ENCODE results near the gene OR2K2.
A peak's percentile ranks its signal among the peaks of the same experiment; 100 is the strongest.
"Not testable (repeated sequence)": the region's sequence is repeated elsewhere in the genome, so short reads cannot be mapped to it uniquely, and the experiment has no call there.

The OR2K2 gene

GRCh38 chr9:111330124-111330523, at the start of gene OR2K2:
Gene OR2K2 (minus strand): TSS chr9:111330224. CDS start chr9:111328433, 1,791 bp downstream.
- DNase-seq, result no peak

- no peak for DNase-seq
Observed at GRCh38 chr9:111375817-111376564, 46.0 kb upstream of the OR2K2 start.

DNA sequence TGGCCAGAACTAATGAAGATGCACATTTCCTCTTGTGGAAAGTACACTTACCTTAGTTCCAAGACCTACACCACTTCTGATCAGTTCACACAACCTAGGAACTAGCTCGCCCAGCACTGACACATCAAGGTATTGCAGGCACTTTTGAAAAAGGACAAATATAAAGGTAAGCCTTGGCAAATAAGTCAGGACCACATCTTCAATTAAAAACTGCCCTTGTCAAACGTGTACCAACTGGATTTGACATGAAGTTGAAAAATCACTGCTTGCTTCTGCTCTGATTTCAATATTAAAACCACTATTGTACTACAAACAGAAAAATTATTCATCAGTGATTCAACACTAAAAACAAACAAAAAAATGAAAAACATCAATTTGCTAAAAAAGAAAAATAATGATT, 45.0 kb upstream of the OR2K2 start:
- DNase-seq, result no peak

DNA sequence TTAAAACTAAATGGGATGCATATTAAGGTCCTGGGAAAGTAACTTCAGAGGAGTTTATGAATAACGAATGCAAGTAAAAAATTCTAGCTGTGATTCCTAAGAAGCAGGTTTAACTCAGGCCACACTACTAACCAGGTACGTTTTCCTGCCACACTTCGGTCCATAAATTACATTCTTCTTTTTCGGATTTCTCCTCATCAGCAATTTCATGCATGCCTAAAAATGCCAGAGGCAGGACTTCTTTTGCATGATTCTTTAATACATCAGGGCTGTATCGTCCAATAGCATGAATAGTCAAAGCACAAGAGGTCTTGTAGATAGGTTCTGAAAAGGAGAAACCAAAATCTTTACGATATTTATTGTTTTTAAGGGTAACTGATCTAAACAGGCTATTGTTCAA, 42.3 kb upstream of the OR2K2 start:
- DNase-seq, result no peak

DNA sequence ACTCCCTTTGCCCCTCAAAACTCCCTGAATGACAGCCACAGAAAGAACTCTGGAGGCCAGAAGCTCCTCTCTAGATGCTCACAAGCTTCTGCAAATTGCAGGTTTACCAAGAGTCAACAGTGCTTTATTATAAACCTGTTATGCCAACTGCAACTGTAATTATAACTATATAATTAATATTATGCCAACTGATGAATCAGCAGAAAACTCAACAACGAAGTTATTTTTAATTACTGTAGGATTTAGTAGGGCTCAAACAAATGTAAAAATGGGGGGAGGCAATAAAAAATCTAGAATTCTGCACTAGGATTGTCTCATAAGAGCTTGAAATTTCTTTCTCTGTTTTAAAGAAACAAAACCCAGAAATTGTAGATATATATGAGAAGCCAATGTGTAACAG, 37.0 kb upstream of the OR2K2 start:
- no peak for DNase-seq

GRCh38 chr9:111362526-111362925, 32.5 kb upstream of the OR2K2 start:
- no peak for DNase-seq

DNA sequence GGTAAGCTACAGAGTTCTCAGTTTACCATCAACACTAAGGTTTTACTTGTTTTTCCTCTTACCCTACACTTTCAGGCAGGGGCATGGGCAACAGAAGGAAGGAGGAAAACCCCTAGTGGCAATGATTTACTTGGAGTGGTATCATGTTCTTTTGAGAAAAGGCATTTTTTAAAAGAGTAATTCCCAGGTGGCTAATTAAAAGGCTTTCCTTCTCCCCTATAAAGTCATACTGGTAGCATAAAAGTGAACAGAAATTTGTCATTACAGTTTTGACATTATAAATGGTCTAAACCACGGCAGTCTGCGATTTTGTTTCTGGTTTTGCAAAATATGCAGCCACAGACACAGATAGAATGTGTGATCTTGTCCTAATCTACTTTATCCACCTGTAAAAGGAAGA, 30.9 kb upstream of the OR2K2 start:
- no peak for DNase-seq

- no peak for DNase-seq
Observed at GRCh38 chr9:111356481-111357244, 26.6 kb upstream of the OR2K2 start.

GRCh38 chr9:111352545-111352944, 22.5 kb upstream of the OR2K2 start:
- DNase-seq, result no peak

DNA sequence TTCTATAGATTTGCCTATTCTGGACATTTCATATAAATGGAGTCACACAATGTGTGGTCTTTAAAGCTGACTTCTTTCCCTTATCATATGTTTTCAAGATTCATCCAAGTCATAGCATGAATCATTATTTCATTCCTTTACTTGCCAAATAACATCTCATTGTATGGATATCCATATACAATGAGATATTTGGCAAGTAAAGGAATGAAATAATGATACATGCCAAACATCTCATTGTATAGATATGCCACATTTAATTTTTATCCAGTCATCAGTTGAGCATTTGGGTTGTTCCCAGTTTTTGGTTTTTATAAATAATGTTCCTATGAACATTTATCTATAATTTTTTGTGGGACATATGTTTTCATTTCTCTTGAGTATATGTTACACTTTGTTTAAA, 20.5 kb upstream of the OR2K2 start:
- DNase-seq, result no peak

GRCh38 chr9:111349766-111350165, 19.7 kb upstream of the OR2K2 start:
- no peak for DNase-seq

GRCh38 chr9:111348821-111349271, 18.8 kb upstream of the OR2K2 start:
- DNase-seq, result no peak

DNA sequence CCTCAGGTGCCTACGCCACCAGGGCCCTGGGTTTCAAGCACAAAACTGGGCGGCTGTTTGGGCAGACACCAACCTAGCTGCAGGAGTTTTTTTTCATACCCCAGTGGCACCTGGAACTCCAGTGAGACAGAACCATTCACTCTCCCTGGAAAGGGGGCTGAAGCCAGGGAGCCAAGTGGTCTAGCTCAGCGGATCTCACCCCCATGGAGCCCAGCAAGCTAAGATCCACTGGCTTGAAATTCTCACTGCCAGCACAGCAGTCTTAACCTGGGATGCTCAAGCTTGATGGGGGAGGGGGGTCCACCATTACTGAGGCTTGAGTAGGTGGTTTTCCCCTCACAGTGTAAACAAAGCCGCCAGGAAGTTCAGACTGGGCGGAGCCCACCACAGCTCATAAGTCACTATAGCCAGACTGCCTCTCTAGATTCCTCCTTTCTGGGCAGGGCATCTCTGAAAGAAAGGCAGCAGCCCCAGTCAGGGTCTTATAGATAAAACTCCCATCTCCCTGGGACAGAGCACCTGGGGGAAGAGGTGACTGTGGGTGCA, 4.4 kb upstream of the OR2K2 start:
- not testable (repeated sequence) for DNase-seq

DNA sequence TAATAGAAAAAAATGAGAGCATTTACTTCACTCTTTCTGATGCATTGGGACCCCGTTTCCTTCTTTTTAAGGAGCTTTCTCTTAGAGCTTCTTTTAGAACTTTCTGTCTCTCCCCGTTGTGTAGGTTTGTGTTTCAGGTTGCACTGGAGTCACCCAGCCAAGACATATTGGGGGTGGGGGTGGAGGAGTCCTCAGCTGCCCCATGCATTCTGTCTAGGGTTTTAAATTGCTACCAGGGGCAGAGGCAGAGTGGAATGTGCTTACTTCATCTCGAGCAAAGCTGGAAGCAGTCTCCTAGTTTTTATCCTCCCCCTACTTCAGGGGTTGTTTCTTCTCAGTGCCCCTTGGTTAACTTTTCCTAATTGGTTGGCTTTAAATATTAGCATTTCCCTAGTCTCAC, 9.4 kb downstream of the OR2K2 start:
- no peak for DNase-seq

- no peak for DNase-seq
Observed at GRCh38 chr9:111316796-111317195, 13.2 kb downstream of the OR2K2 start.

GRCh38 chr9:111305914-111306313, 24.1 kb downstream of the OR2K2 start:
- DNase-seq, result no peak

GRCh38 chr9:111304000-111304399, 26.0 kb downstream of the OR2K2 start:
- DNase-seq, result not testable (repeated sequence)

- no peak for DNase-seq
Observed at GRCh38 chr9:111301195-111301594, 28.8 kb downstream of the OR2K2 start.

DNA sequence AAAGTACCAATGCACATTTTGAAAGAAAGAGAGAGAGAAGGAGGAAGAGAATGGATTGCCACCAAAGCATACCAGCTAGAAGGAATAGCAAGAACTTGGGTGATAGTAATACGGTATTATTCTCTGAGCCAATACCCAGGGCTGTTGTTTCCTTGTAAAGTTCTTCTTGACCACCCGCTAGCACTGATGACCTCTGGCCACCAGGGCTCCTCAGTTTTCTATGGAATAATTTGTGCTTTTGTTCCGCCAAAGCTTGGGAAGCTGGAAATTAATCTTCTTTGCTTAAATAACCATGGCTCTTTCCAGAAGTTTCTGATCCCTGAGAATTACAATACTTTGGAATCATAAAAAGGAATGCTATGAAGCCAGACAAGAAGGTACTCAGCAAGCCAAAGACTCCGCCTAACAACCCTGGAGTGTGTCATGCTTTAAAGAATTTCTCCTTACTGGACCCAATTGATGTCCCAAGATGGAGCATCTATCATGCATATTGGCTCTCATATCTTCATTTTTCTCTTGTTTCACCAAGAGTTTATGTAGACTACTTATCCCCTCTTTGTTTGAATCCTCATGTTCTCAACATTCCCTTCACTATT, 29.8 kb downstream of the OR2K2 start:
- no peak for DNase-seq

GRCh38 chr9:111299599-111299966, 30.4 kb downstream of the OR2K2 start:
- not testable (repeated sequence) for DNase-seq

- DNase-seq, result peak; percentile 87
Observed at GRCh38 chr9:111298731-111299598, 31.1 kb downstream of the OR2K2 start.

- DNase-seq, result peak; percentile 66
Observed at GRCh38 chr9:111298111-111298510, 31.9 kb downstream of the OR2K2 start.

All from midbrain (tissue), 1 donor.